ENCODE results near the gene CHCHD3.
"Not testable (repeated sequence)": the region's sequence is repeated elsewhere in the genome, so short reads cannot be mapped to it uniquely, and the experiment has no call there.

The CHCHD3 gene

DNA sequence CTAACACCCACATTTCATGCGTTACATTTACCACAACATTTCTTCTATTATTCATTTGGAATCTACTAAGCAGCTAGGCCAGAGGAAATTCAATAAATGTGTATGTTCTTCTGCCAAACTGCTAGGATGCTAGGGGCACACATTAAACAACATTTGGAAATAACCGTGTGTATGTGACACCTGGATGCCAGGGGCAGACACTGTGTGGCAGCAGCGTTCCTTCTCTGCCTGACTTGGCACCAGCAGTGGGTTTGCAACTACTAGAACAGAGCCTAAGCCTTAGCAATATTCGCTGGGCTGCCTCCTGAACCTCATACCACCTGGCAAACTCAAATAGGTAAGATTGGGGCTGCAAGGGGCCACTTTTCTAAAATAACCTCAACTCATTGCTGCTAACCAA is 182.1 kb downstream of the CHCHD3 start:
- no peak for DNase-seq (ENCODE audit: low spot score)

DNA sequence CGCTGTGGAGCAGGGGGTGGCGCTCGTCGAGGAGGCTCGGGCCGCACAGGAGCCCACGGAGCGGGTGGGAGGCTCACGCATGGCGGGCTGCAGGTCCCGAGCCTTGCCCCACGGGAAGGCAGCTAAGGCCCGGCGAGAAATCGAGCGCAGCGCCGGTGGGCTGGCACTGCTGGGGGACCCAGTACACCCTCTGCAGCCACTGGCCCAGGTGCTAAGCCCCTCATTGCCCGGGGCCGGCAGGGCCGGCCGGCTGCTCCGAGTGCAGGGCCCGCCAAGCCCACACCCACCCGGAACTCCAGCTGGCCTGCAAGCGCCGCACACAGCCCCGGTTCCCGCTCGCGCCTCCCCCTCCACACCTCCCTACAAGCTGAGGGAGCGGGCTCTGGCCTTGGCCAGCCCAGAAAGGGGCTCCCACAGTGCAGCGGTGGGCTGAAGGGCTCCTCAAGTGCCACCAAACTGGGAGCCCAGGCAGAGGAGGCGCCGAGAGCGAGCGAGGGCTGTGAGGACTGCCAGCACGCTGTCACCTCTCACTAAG is 183.2 kb downstream of the CHCHD3 start:
- not testable (repeated sequence) for DNase-seq (ENCODE audit: low spot score)

DNA sequence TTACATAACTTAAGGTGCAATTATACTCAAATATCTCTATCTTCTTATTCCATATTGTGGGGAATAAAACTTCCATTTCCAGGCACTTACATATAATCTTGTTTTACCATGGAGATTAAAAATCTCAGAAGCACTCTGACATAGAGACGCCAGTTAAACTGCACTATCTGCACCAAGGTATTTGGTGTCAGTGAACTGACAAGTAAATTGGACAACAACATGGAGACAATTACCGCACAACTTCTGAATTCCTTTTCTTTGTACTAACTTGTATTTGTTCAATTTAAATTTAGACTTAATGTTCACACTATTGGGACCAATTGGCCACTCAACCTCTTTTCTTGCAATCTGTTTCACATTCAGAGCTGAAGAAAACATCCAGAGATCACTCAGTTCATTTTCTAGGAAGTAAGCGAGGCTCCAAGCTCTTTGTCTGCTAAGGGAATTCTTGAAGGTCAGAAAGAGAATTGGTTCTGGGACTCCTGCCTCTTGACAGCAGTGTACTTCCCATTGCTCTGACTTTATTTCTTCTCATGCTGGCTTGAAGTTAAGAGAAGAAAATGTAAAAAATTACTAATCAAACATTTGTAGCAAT is 184.7 kb downstream of the CHCHD3 start:
- no peak for DNase-seq (ENCODE audit: low spot score)

DNA sequence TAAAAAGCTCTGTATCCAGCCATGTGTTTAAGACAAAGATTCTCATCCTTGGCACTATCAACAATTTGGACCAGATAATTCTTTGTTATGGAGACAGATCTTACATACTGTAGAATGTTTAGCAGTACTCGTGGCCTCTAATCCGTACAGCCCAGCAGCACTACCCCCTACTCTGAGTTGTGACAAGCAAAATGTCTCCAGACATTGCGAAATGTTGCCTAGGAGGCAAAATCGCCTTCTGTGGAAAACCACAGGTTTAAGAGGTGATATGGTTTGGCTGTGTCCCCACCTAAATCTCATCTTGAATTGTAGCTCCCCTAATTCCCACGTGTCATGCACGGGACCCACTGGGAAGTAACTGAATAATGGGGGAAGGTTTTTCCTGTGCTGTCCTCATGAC is 186.7 kb downstream of the CHCHD3 start:
- DNase-seq (ENCODE audit: low spot score), result no peak

DNA sequence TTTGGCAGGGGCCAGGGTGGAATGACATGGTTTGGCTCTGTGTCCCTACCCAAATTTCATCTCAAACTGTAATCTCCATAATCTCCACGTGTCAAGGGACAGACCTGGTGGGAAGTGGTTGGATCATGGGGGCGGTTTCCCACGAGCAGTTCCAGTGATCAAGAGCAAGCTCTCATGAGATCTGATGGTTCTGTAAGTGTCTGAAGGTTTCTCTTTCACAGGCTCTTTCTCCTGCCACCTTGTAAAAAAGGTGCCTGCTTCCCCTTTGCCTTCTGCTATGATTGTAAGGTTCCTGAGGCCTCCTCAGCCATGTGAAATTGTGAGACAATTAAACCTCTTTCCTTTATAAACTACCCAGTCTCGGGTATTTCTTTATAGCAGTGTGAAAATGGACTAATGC is 188.3 kb downstream of the CHCHD3 start:
- DNase-seq (ENCODE audit: low spot score), result no peak

DNA sequence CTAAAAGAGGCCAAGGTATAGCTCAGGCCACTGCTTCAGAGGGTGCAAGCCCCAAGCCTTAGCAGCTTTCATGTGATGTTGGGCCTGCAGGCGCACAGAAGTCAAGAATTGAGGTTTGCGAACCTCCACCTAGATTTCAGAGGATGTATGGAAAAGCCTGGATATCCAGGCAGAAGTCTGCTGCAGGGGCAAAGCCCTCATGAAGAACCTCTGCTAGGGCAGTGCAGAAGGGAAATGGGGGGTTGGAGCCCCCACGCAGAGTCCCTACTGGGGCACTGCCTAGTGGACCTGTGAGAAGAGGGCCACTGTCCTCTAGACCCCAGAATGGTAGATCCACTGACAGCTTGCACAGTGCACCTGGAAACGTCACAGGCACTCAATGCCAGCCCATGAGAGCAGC is 189.1 kb downstream of the CHCHD3 start:
- not testable (repeated sequence) for DNase-seq (ENCODE audit: low spot score)

DNA sequence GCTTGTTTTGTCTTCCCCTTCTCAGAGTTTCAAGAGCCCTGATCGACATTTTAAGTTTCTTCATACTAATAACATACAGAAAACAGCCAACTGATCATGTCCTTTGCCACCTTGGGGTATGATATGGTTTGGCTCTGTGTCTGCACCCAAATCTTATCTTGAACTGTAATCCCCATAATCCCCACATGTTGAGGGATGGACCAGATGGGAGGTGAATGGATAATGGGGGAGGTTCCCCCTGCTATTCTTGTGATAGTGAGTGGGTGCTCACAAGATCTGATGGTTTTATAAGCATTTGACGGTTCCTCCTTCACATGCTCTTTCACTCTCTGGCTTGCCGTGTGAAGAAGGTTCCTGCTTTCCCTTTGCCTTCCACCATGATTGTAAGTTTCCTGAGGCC is 190.3 kb downstream of the CHCHD3 start:
- DNase-seq (ENCODE audit: low spot score), result no peak

DNA sequence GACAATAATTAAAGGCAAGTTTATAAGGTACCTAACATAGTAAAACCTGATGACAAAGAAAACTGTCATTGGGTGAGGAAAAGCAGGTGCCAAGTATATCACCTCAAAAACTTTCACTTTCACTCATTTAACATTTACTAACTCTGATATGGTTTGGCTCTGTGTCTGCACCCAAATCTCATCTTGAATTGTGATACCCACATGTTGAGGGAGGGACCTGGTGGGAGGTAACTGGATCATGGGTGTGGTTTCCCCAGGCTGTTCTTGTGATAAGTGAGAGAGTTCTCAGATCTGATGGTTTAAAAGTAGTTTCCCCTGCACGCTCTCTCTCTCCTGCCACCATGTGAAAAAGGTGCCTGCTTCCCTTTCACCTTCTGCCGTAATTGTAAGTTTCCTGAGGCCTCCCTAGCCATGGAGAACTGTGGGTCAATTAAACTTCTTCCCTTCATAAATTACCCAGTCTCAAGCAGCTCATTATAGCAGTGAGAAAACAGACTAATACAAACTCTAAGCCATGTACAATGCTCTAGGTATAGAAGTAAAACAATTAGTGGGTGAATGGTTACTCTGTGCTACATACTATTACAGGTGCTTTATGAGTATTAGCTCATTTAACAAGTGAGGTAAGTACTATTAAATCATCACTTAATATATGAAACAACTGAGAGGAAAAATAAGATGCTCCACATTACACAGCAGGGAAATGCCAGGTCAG is 199.0 kb downstream of the CHCHD3 start:
- DNase-seq (ENCODE audit: low spot score), result no peak

DNA sequence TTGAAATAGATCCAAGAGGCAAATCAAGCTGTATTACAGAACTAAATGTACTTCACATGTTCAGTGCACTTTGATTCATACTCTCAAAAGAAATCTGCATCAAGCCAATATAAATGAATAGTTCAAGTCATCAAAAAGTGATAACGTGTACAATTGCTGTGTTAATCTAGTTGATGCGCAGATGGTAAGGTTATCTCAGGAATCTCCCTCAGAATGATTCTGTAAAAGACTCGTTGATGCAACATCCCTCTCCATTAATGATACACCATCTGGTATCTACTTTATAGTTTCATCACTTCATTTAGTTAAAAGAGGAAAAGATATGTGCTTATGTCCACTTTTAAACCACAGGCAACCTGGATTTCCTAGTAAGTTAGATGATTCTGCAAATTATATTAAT is 200.6 kb downstream of the CHCHD3 start:
- DNase-seq (ENCODE audit: low spot score), result no peak

DNA sequence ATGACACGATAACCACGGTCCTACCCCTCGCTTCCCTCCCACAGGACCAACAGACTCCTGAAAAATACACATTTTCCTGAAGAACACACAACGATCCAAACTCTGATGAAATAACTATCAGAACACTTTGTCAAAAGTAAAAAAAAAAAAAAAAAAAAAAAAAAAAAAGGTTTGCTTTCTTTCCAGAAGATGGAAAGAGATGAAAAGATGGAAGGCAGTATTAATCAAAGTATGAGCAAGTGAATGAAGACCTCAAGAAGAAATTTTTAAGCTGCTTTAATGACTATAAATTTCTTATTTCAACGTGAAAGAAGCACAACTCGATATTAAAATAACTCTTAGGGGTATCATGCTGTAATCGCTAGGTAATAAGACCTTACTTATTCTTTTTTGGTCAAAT is 202.3 kb downstream of the CHCHD3 start:
- no peak for DNase-seq (ENCODE audit: low spot score)

DNA sequence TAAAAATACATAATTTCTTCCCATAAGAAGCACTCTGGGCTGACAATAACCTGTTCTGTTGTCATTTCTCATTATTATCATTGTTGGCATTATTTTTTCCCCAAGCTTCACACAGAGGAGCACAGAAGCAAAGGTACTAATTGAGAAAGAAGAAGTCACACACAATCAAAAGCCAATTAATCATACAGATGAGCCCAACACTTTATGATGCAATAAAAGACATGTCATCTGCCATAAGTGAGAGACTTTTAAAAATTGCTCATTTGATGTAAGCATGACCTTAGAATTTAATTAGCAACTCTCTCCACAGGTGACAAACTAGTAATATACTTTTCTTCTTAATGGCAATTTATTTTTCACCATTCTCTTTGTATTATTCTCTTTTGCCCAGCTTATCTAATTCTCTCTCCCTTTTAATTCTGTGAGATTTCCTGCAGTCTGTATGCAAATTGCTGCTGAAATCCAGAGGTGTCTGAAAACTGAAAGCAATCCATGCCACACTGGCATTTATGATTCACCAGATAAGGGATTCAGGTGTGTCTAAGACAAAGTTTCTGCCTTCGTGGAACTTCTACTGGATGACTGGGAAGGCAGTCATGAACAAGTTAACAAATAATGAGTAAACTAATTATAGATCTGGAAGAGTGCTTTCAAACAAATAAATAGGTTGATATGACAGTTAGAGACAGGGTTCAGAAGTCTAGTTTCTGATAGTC is 203.5 kb downstream of the CHCHD3 start:
- no peak for DNase-seq (ENCODE audit: low spot score)

DNA sequence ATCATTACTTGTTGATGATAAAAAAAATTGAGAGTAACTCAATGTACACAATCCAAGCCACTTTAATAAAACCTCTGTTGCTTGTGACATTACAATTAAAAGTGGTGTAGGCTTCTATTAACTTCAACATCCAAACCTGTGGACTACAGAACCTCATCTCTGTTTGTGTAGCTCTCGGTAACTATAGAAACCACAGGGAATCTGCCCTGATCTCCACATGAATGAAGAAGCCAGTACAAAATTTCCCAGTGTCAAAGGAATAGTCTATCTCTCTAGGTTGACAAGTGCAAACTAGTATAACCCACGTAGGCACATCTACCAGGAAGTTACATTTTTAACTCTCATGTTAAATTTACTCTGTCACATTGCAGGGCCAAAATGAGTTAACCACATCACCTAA is 204.3 kb downstream of the CHCHD3 start:
- no peak for DNase-seq (ENCODE audit: low spot score)

DNA sequence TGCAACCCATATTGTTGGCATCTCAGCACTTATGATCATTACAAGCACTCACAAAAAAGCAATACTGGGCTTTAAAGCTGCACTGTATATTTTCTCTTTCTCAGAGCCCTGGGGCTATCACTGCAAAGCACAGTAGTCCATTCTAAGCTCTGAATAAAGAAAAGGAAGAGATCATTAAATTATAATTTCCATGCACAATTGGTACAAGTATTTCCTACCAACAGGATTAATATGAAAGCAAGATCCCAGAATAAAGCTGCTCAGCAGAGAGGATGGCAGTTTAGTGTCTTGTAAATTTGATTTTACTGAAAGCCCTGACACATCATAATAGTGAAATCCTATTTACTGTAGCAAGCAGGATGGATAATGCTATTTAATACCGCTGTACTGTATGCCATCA is 205.3 kb downstream of the CHCHD3 start:
- DNase-seq (ENCODE audit: low spot score), result no peak

DNA sequence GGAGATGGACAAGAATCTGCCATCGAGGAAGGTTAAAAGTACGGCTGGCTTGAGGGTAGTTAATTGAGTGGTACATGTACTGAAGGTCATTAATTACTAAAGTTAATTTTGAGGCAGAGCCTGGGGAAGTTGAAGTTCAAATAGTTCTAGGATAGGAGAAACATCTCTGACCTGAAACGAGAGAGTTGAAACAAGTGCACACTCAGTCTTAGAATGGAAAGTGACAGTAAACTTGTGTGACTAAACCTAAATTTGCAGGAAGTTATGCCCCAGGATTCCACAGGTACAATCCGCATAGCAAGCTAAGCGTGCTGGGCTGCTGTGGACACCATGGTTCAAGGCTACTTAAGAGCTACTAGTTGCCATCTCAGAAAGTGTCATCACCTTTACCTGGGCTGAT is 209.9 kb downstream of the CHCHD3 start:
- DNase-seq (ENCODE audit: low spot score), result no peak

DNA sequence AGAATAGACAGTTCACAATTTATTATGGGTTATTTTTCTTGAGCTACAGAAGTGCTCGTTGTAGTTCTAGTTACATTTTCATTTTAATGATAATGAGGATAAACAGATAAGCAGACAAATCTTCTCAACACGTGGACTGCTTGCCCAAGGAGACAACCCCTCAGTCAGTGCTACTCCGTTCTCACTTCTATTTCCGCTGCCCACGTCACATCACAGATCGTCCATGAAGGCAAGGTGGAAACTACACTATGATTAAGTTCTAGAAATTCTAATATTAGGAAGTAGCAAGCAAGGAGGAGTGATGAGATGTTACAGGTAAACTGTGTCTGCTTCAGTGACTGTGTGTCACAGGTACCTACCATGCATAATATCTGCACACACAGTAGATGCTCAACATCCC is 210.5 kb downstream of the CHCHD3 start:
- DNase-seq (ENCODE audit: low spot score), result no peak

DNA sequence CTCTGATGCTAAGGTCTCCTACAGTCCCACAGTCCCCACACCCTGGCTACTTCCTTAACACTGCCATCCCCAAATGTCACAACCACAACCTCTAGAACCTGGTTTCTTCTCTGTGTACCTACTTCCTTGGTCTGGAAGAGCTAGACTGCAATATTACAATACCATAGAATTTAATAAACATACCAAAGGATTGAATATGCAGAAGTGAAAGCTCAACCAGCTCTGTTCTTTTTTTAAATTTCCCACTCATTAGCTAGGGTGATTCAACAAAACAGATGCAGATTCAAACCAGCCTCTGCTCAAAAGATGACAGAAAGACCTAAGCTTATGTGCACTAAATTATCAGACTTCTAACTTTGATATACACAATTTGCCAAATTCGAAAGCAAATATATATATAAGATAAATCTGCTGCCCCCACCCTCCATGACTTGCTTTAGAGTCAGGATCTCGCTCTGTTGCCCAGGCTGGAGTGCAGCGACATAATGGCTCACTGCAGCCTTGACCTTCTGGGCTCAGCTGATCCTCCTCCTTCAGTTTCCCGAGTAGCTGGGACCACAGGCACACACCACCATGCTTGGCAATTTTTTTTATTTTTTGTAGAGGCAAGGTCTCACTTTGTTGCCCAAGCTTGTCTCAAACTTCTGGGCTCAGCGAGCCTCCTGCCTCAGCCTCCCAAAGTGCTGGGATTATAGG is 212.6 kb downstream of the CHCHD3 start:
- DNase-seq (ENCODE audit: low spot score), result no peak

DNA sequence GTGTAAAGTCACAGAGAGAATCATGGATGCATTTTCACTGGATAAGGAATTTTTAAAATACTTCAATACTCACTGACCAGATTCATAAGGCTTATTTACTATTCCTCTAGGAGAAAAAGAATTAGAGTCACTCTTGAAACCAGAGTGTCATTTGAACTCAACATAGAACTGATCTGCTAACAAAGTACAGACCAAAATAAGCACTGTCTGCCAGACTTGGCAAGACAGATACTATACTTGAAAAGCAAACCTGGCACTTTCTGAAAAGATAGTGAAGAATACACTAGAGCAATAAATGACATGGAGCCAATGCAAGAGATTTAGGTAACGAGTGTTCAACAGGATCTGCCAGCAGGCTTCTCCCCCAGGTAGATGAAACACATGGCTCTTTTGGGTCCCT is 215.3 kb downstream of the CHCHD3 start:
- no peak for DNase-seq (ENCODE audit: low spot score)

DNA sequence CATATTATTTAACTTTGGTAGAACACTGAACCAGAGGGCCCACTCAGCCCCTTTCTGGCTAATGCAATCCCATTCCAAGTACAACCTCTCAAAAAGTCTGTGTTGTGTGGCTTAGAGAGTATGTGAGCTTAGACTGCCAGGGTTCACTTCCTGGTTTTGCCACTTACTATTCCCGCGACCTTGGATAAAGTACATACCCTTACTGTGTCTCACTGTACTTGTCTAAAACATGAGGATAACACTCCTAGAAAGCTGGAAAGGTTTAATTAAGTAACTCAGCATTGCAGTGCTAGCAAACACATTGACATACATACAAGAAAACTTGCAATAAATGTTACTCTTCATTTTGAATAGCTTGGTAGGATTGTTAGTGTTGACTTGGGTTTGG is 215.8 kb downstream of the CHCHD3 start:
- DNase-seq (ENCODE audit: low spot score), result no peak

DNA sequence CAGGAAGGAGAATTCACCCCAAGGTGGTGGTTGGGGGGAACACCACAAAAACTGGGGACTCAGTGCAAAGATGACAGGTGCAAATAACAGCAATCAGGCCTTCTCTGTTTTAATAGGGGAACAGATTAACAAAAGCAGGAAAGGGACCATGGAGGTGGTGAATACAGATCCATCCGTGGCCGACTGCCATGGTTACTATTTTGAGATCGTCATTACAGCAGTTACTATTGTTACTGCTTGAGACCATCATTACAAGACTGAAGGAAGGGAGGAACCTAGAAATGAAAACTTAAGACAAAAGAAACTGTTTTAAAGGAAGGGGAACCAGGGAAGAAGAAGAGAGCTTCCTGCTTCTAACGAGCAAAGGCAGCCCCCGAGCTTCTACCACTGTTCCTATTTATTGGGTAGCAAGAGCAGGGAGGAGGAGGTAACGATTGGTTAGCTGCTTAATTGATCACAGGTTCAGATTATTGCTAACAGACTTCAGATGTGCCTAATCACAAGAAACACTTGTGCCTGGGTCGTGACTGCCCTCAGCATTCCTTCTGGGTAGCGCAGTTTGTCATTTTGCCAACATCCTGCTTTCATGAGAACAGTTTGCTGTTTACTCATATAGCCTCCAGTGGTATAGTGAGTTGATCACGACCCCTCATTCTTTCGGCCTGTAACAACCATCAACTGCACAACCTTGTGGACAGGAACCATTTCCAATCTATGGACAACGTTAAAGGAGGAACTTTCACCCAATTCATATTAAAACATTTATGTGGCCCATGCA is 216.3 kb downstream of the CHCHD3 start:
- DNase-seq (ENCODE audit: low spot score), result no peak

DNA sequence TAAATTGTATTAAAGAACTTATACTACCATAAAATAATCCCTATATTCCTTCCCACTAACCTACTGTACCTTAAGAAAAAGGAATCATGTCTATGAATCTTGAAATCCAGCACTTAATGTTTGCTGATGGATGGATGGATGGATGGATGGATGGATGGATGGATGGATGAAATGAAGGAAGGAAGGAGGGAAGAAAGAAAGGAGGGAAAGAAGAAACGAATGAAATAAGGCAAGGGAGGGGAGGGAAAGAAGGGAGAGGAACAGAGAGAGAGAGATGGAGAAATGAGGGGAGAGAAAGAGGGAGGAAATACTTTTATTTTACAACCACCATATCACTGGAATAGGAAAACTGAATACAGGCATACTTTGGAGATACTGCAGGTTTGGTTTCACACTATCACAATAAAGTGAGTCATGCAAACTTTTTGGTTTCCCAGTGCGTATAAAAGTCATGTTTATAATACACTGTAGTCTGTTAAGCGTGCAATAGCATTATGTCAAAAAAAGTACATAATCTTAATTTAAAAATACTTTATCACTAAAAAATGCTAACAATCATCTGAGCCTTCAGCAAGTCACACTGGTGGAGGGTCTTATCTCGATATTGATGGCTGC is 219.8 kb downstream of the CHCHD3 start:
- DNase-seq (ENCODE audit: low spot score), result no peak

DNA sequence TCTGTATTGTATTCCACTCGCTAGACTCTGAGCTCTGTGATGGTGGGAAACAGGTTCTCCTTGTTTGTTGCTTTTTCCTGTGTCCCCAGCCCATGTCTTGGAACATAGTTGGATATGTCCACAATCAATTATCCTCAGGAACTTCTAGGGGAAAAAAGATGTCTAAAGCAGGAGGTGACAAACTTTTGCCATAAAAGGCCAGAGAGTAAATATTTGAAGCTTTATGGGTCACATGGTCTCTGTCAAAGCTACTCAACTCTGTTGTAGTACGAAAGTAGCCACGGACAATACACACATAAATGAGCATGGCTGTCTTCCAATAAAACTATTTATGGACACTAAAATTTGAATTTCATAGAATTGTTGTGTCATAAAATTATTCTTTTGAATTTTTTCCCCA is 220.5 kb downstream of the CHCHD3 start:
- no peak for DNase-seq (ENCODE audit: low spot score)

All from globus pallidus (tissue), 1 donor.